Measurements from ENCODE around the gene MYH4.

- TF ChIP-seq EZH2phosphoT487 (IDR thresholded peaks at IDR 0.05), result no peak
- TF ChIP-seq, protein P1, sequence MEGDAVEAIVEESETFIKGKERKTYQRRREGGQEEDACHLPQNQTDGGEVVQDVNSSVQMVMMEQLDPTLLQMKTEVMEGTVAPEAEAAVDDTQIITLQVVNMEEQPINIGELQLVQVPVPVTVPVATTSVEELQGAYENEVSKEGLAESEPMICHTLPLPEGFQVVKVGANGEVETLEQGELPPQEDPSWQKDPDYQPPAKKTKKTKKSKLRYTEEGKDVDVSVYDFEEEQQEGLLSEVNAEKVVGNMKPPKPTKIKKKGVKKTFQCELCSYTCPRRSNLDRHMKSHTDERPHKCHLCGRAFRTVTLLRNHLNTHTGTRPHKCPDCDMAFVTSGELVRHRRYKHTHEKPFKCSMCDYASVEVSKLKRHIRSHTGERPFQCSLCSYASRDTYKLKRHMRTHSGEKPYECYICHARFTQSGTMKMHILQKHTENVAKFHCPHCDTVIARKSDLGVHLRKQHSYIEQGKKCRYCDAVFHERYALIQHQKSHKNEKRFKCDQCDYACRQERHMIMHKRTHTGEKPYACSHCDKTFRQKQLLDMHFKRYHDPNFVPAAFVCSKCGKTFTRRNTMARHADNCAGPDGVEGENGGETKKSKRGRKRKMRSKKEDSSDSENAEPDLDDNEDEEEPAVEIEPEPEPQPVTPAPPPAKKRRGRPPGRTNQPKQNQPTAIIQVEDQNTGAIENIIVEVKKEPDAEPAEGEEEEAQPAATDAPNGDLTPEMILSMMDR (IDR thresholded peaks at IDR 0.05), result peak; percentile 46
- TF ChIP-seq EZH2 (IDR thresholded peaks at IDR 0.05), result no peak
Measured at GRCh38 chr17:10398352-10398751, 71.0 kb downstream of the MYH4 start.

Measured in neural progenitor cell (in vitro differentiated cells).